GM12891 (cell line): ENCODE measurements around the gene ZFY.

ENCODE experiments used
- POLR2A ChIP-seq: IDR thresholded peaks from 2 replicates; pipeline ENCODE4 v1.6.1; 2011; ENCODE audit warnings: low read depth, low read length, control low read depth
- POLR2AphosphoS5 ChIP-seq: IDR thresholded peaks from 2 replicates; pipeline ENCODE4 v1.6.1; 2011; ENCODE audit warnings: low read depth, low read length, control low read depth

DNA sequence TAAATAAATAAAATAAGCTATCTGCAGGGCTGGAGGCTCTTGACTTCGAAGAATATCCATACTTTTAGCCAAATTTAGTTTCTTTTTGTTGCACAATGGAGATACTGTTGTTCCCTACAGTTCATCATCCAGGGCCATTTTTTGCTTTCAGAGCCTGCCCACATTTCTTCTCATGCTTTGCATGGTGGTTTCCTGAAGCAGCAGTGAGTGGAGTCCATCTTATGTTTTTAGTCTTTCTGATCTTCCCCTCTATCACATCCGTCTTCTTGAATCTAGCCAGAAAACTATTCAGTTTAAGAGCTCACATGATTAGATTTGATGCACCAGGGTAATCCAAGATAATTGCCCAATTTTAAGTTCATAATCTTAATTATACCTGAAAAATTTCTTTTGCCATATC lies 19.6 kb downstream of the ZFY start:
- TF ChIP-seq POLR2A (no peak), POLR2AphosphoS5 (no peak)
